Ramos (cell line): Measurements from ENCODE around the gene ODAD2.
"Not testable (repeated sequence)": the region's sequence is repeated elsewhere in the genome, so short reads cannot be mapped to it uniquely, and the experiment has no call there.

Source experiments
- in situ Hi-C: fragments of 300-500 bp; cut with MboI; formaldehyde crosslinking; loops from one replicate; pipeline ENCODE4 v1.14.3; 2022; ENCODE audit warnings: low sequenced_read_pairs; ENCODE audit not compliant: unreplicated experiment

ODAD2 gene

DNA sequence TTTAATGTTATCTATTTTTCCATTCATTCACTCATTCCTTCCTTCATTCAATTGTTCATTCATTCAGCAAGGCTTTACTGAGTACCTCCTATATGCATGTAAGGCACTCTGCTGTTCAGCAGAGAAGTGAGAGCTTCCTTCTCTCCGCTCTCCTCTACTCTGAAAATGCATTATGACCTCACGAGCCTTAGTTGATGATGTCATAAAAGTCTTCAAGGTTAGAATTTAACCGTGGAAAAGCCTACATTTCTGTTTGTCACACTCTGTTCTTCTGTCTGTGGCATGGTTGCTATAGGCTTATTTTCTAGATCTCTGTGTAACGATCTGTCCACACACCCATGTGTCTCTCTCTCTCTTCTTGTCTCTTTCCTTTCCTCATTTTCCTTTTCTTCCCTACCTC is 17.1 kb downstream of the ODAD2 start:
- in situ Hi-C loops = no loop called here

DNA sequence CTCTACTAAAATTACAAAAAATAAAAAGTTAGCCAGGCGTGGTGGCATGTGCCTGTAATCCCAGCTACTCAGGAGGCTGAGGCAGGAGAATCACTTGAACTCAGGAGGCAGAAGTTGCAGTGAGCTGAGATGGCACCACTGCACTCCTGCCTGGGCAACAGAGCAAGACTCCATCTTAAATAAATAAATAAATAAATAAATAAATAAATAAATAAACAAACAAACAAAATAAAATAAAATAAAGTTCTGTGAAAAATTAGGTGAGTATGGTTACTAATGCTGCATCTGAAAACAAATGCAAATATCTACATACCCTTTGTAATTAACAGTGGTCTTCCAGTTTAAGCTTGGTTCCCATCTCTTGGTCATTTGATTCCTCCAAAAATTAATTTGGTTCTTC is 28.1 kb downstream of the ODAD2 start:
- in situ Hi-C loops = not testable (repeated sequence)

DNA sequence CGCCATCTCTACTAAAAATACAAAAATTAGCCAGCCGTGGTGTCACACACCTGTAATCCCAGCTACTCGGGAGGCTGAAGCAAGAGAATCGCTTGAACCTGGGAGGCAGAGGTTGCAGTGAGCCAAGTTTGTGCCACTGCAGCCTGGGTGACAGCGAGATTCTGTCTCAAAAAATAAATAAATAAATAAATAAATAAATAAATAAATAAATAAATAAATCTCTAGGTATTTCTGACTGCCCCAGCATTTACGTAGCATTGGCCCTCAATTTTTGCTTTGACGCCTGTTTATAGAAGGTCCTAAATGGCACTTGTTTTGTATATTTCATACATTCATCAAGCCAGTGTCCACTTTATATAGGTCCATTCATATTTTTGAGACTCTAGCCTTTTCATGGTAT is 28.9 kb downstream of the ODAD2 start:
- in situ Hi-C loops = not testable (repeated sequence)

DNA sequence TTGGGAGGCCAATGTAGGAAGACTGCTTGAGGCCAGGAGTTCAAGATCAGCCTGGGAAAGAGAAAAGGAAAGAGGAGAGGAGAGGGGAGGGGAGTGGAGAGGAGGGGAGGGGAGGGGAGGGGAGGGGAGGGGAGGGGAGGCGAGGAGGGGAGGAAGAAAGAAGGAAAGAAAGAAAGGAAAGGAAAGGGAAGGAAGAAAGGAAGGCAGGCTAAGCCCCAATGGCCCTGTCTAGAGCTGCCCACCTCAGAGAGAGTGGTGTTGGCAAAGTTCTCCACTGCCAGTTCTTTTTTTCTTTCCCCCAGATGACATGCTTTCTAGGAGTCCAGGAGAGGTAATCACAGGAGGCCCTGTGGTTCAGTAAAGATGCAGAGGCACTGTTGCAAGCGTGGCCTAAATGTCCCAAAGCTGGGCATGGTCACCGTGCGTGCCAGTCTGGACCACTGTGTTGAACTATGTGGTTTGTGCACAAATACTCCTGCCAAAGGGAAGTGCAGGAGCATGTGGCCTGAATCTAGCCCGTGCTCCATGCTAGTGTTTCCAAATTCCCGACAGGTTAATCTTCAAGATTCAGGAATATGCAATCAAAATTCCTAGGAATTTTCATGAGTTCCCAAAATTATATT is 39.7 kb downstream of the ODAD2 start:
- in situ Hi-C loops = no loop called here

DNA sequence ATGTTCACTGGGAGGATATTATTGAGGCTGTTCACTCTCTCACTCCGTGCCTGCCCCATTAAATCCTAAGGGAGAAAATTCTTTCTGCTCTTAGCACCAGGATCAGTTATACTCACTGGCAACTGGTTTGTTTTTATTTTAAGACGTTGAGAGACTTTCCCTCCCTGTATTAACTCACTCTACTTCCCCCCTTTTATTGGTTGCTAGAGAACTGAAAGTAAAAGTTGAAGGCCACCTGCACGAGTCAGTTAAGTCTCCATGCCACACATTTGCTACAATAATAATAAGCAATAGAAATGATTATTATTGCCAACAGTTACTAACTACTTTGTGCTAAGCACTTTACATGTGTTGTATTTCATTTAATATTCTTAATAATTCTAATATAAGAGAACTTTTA is 40.5 kb downstream of the ODAD2 start:
- in situ Hi-C loops = not testable (repeated sequence)

DNA sequence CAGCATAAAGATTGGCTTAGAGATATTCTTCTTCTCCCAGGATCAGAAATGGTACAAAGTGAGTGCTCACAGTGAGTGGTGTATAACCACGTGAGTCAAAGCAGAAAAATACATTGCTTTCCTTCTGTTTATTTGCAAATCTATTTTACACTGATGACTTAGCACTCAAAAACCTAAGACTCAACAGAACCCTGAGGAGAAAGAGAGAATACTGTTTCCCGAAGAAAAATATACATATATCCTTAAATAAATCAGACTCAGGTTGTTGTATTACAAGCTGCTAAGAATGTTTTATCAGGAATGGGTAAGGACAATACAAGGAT is 48.7 kb downstream of the ODAD2 start:
- in situ Hi-C loops = no loop called here

DNA sequence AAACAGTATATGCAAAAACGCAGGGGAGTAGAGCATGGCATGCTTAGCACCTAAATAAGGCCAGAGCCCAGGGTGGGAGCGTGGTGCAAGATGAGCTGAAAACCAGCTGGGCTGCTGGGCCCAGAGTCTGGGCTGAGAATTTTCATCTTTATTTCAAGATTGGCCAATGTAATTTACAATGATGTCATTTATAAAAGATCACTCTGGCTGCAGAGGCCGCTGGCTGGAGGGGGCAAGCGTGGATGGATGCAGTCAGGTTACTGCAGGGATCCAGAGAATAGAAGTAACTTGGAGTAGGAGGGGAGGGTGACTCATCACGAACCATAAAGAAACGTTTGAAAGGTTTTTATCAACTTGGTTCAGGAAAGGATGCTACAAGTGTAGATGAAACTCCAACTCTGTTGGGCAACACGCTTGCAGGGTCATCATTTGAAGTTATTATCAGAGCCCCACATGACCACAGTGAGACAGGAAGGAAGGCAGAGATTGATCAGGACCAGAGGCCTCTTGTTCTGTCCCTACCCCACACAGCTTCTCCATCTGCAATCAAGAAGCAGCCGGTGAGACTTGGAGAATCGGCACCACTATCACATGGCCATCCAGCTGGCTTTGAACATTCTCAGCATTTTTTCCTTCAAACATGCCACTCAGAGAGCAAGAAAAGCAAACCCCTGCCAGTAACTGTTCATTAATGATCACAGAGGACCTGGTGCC is 49.2 kb downstream of the ODAD2 start:
- in situ Hi-C loops = no loop called here

DNA sequence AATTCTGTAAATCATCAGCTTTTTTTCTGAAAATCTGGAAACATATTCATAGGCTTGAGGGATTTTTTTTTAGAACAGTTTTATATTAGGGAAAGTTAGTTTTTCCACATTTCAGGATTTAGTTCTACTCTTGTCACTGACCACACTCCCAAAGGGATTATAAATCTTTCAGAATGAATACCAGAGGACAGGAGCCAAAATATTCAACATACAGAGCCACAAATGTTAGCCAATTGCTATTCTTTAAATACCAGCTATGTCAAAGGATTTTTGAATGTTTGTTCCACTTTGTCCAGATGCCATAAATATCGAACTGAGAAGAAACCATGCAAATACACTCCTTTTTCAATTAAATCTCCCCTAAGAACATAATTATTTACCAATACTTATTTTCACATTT is 50.7 kb downstream of the ODAD2 start:
- in situ Hi-C loops = no loop called here

DNA sequence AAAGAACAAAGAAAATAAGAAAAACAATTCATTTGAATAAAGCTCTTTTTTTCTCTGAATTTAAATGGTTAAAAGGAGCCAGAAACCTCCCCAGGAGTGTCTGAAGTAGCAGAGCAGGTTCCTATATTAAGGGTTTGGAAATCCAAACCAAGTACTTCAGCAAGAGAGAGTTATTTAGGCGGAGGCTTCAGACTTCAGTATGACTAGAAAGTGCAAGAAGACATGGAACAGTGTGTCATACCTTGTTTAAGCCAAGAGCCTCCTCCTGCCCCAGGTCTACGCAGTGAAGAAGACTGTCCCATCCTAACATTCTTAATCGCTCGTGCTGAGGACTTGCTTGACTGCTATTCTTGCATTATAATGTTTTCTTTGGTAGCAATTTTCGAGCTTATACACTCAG is 51.3 kb downstream of the ODAD2 start:
- in situ Hi-C loops = no loop called here

DNA sequence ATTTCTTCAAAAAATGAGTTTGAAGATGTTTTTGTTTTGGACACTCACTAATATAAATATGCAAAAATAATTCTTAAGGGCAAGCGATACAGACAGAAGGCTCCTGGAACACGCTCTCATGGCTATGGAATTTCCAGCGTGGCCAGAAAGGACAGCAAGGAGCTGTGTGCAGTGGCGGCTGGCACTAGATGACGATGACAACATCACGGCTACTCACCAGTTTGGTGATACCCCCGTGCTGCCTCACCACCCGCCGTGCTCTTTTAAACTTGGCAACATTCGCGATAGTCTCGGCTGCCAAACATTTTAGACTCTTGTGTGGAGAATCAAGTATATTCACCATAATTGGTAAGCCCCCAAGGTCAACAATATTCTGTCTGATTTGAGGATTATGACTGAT is 54.9 kb downstream of the ODAD2 start:
- in situ Hi-C loops = no loop called here

DNA sequence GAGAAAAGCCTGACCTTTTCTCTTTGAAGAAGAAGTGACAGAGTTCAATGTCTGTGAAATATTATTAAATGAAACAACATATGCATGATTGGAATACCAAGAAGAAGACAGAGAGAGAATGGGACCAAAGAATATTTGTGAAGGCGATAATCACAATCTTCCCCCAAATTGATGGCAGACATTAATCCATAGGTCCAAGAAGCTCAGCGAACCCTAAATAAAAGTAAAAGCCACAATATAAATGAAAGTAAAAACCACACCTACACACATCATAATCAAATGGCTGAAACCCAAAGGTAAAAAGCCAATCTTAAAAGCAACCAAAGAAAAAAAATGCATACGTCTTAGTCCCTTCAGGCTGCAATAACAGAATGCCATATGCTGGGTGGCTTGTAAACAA is 84.0 kb downstream of the ODAD2 start:
- in situ Hi-C loops = no loop called here

DNA sequence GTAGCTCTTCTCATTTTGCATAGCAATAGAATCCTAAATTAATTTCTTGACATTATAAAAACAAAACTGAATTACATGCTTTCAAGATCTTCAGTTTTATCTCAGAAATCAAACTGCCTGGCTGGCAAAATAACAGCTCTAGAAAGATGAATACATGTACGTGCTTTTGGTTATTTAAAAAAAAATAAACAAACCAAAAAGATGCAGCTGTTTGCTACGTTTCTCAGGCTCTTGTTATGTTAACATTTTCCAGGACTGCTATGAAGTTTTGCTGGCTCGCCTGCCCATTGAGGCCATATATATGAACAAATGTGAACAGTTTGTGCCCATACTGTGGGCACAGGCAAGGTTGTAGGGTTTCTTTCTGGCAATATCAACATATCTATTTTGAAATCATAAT is 86.6 kb downstream of the ODAD2 start:
- in situ Hi-C loops = no loop called here

DNA sequence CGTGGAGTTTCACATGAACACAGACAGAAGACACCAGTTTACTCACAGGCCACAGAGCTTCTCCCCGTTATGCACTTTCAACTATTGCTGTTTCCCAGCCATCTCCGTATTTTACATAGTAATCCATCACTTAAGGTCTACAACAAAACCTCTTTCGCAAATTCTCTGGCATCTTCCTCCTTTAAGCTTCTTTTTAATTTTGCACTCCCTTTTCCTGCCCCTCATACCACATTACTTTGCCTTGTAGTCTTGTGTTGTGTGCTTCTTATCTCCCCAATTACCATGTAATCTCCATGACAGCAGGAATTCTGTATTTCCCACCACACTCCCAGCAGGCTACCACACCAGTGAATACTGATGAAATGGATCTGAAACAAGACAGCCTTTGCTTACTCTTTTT is 87.3 kb downstream of the ODAD2 start:
- in situ Hi-C loops = no loop called here

DNA sequence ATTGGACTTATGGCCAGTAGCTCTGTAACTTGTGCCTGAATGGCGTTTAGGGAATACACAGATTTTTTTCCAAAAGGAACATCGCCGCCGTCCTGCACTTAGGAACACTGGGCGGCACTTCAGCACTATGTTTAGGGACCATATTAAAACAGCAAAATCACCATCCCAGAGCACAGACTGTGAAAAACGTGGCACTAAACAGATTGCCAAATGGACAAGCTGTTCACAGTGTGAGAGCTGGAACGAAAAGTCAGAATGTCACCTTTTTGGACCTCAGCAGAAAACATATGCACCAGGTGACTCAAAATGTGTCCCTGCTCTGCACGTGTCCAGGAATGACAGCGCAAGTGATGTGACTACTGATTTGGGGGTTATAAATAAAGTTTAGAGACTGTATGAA is 87.9 kb downstream of the ODAD2 start:
- in situ Hi-C loops = no loop called here

DNA sequence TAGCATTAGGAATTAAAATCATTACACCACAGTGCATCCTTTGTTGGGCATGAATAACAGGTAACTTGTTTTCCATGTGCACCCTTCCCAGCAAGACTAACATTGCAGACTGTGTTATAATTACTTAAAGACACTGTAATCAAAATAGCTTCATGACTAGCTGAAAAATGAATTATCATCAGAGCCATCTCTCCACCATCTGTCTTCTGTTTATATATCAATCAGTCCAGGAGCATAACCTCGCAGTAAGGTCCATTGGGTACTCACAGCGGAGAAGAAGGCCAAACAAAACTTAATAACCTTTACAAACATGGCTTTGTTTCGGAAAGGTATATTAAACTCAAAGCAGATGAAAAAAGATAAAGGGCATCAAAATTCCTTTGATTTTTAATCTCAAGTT is 90.6 kb downstream of the ODAD2 start:
- in situ Hi-C loops = no loop called here

DNA sequence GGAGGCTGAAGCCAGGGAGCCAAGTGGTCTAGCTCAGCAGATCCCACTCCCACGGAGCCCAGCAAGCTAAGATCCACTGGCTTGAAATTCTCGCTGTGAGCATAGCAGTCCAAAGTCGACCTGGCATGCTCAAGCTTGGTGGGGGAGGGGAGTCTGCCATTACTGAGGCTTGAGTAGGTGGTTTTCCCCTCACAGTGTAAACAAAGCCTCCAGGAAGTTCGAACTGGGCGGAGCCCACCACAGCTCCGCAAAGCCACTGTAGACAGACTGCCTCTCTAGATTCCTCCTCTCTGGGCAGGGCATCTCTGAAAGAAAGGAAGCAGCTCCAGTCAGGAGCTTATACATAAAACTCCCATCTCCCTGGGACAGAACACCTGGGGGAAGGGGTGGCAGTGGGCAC is 99.4 kb downstream of the ODAD2 start:
- in situ Hi-C loops = not testable (repeated sequence)

DNA sequence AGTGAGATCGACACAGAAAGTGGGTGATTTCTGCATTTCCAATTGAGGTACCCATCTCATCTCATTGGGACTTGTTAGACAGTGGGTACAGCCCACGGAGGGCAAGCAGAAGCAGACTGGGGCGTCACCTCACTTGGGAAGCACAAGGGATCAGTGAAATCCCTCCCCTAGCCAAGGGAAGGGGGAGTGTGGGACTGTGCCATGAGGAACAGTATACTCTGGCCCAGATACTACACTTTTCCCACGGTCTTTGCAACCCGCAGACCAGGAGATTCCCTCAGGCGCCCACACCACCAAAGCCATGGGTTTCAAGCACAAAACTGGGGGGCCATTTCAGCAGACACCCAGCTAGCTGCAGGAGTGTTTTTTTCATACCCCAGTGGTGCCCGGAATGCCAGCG is 99.8 kb downstream of the ODAD2 start:
- in situ Hi-C loops = no loop called here

DNA sequence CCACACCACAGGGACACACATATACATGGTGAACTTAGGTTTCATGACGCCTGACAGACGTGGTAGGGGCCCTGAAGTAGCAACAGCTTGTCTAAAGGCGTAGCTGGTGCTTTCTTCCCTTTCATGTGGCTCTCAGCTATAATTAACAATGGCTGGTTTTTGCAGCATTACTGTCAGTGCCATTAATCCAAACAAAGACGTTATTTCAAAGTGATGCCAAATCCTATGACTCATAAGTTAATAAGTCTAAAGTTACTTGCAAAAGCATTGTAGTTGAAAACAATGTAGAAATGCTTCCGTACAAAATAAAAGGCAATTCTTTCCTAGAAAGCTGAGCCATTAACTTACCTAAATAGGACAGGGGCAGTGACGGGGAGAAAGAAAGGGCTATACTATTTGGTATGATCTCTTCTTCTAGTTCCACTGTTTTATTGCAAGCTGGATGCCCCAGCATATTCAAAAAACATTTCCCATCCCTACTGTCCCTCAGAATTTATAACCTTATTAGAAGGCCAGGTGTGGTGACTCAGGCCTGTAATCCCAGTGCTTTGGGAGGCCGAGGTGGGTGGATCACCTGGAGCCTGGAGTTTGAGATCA is 105.4 kb downstream of the ODAD2 start:
- in situ Hi-C loops = no loop called here

DNA sequence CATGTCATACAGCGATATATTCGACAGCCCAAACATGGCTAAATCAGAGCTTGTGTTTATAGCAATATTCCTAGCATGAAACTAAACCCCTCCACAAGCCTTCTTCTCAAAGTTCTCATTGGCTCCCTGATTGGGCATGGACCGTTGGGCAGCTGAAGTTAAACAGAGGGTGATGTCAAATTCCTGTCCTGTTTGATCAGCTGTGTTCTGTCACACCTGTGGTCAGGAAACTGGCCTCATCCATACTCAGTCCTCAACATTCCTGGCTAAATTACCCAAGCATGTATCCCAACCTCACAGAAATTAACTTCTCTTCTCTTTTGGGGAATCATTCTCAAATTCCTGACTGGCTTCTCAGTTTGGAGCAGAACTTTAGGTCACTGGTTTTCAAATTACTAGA is 107.9 kb downstream of the ODAD2 start:
- in situ Hi-C loops = no loop called here

DNA sequence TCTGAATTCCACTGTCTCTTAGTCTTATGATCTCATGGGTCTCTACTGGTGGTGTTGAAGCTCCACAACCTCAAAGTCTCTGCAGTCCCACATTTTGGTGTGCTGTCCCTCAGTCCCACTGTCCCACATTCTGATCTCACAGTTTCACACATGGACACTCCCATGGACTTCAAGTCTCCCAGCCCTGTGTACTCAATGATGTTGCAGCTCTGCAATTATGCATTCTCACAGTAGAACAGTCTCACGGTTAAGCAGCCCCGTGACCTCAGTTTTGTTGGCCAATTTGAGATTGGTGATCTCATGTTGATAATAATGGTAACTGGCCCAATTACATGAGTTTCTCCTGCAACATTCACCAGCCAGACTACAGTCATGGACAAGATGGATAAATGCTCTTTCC is 109.4 kb downstream of the ODAD2 start:
- in situ Hi-C loops = no loop called here

DNA sequence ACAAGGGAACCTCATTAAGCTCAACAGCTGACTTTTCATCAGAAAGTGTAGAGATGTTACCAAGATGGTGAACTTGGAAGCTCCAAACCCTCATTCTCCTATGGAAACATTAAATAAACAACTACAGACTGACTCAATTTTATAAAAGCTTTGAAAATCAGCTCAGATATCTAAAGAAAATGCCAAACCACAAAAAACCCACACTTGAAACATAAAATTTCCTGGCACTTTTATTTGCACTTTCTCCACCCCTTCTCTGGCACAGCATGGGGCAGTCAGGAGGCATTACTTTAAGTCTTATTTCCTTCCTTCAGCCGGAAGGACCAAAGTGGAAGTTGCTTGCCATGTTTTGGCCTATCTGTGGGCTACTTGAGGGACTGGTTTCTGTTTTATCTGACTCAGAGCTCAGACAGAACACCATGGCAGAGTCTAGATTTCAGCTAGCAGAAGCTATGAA is 114.7 kb downstream of the ODAD2 start:
- in situ Hi-C loops = no loop called here

DNA sequence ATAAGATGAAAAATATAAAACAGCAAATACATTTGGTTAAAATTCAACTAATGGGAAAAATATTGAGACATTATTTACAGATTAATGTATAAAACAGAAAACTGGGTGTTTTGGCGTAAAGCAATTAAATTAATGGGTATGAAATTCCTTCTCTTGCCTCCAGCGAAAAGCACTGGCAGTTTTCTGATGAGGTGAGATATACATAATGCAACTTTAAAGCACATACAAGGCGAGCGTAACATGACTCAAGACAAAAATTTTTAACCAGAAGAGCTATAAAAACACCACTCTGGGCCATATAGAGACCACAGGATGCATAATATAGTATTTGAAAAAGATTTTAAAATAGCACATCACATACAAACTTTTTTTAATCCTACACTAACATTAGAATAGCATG is 120.6 kb downstream of the ODAD2 start:
- in situ Hi-C loops = no loop called here
